Stimulated activated CD4-positive, alpha-beta T cell treated with anti-CD3 and anti-CD28 coated beads, Interleukin-1b, Interleukin-23, amount 100 ng/mL, for 4 hours (primary cell): ENCODE results near the gene STOML1.
"Not testable (repeated sequence)": the region's sequence is repeated elsewhere in the genome, so short reads cannot be mapped to it uniquely, and the experiment has no call there.

Experiments
- DNase-seq, 2 donors: peaks; one replicate each; pipeline ENCODE4 v3.0.0-alpha.2; 2020; ENCODE audit warnings: low read depth in 2 of 2

Gene STOML1

GRCh38 chr15:73946795-73947370, 45.2 kb downstream of the STOML1 start:
- DNase-seq: no peak

- DNase-seq: no peak
These were observed 45.9 kb downstream of the STOML1 start for GRCh38 chr15:73946046-73946721.

GRCh38 chr15:73945130-73945508, 47.0 kb downstream of the STOML1 start:
- DNase-seq: no peak

- DNase-seq: no peak
These were observed 47.6 kb downstream of the STOML1 start for GRCh38 chr15:73944161-73945129.

- no peak for DNase-seq
These were observed 49.3 kb downstream of the STOML1 start for GRCh38 chr15:73942751-73943270.

GRCh38 chr15:73941871-73942635, 50.0 kb downstream of the STOML1 start:
- DNase-seq: no peak

- DNase-seq: no peak
These were observed 50.6 kb downstream of the STOML1 start for GRCh38 chr15:73941449-73941848.

- DNase-seq: no peak
These were observed 51.1 kb downstream of the STOML1 start for GRCh38 chr15:73941044-73941443.

GRCh38 chr15:73940061-73940981, 51.8 kb downstream of the STOML1 start:
- no peak for DNase-seq

- DNase-seq: no peak
These were observed 53.0 kb downstream of the STOML1 start for GRCh38 chr15:73939138-73939537.

- DNase-seq: not testable (repeated sequence)
These were observed 53.6 kb downstream of the STOML1 start for GRCh38 chr15:73938516-73938915.

GRCh38 chr15:73937726-73938125, 54.4 kb downstream of the STOML1 start:
- DNase-seq: no peak

- DNase-seq: no peak
These were observed 54.8 kb downstream of the STOML1 start for GRCh38 chr15:73937296-73937695.

- no peak for DNase-seq
These were observed 55.4 kb downstream of the STOML1 start for GRCh38 chr15:73936588-73937290.

- DNase-seq: no peak
These were observed 55.9 kb downstream of the STOML1 start for GRCh38 chr15:73936181-73936580.

GRCh38 chr15:73935547-73935946, 56.5 kb downstream of the STOML1 start:
- no peak for DNase-seq

GRCh38 chr15:73934281-73934680, 57.8 kb downstream of the STOML1 start:
- DNase-seq: no peak

GRCh38 chr15:73932381-73933191, 59.5 kb downstream of the STOML1 start:
- DNase-seq: no peak

- DNase-seq: no peak
These were observed 60.7 kb downstream of the STOML1 start for GRCh38 chr15:73931441-73931840.
